K562 (cell line): Measurements from ENCODE around the gene ANKMY1. TPM values are rescaled to one million over a fixed set of nuclear protein-coding genes. Genes with fewer than 3 reads are reported as not detected.

ENCODE experiments used
- ARID3B ChIP-seq: fragments of 250-450 bp; sonication (Bioruptor Pico); IDR thresholded peaks from 2 replicates; pipeline ENCODE4 v1.4.0; 2020; ENCODE audit warnings: borderline replicate concordance
- BRF2 ChIP-seq: IDR thresholded peaks from 3 replicates; pipeline ENCODE4 v1.6.1; 2011; ENCODE audit warnings: borderline replicate concordance, mild to moderate bottlenecking; ENCODE audit not compliant: insufficient read length, insufficient read depth
- CTCF ChIP-seq, 3 experiments: IDR thresholded peaks in 2 of 3; conservative IDR thresholded peaks in 1 of 3; 2 replicates each; pipeline ENCODE4 v1.5.1; 2011 to 2012; ENCODE audit warnings: low read length in 3 of 3, mild to moderate bottlenecking in 3 of 3, control low read depth in 2 of 3, improper control_type of control experiment in 1 of 3, inconsistent platforms in 1 of 3, low read depth in 1 of 3, mixed read lengths in 1 of 3, moderate library complexity in 1 of 3; ENCODE audit not compliant: insufficient read depth in 2 of 3
- ETV1 ChIP-seq: fragments of 450-650 bp; conservative IDR thresholded peaks from 2 replicates; pipeline ENCODE4 v1.6.1; 2016; ENCODE audit warnings: missing genetic modification characterization, control low read depth, low read depth, missing compliant biosample characterization
- ETV6 ChIP-seq, 3 experiments: fragments of 150-350 bp in 1 of 3; sonication (generic) in 1 of 3; formaldehyde crosslinking in 1 of 3; IDR thresholded peaks; 2 replicates each; pipeline versions ENCODE4 v1.6.1 to v1.8.0; 2014 to 2022; ENCODE audit warnings: borderline replicate concordance in 2 of 3, low read depth in 2 of 3, antibody characterized with exemption in 1 of 3, low read length in 1 of 3, mild to moderate bottlenecking in 1 of 3, missing genetic modification reagents in 1 of 3
- KAT8 ChIP-seq: fragments of 450-650 bp; IDR thresholded peaks from 2 replicates; pipeline ENCODE4 v1.6.1; 2016; ENCODE audit warnings: low read depth, mild to moderate bottlenecking
- MTF1 ChIP-seq: fragments of 250-450 bp; sonication (Bioruptor Pico); IDR thresholded peaks from 2 replicates; pipeline ENCODE4 v1.9.0; 2021; ENCODE audit warnings: moderate library complexity, mild to moderate bottlenecking, inconsistent platforms, borderline replicate concordance
- NR0B1 ChIP-seq: fragments of 450-650 bp; IDR thresholded peaks from one replicate; pipeline ENCODE4 v1.6.1; 2018; ENCODE audit warnings: mild to moderate bottlenecking, moderate library complexity; ENCODE audit not compliant: partially characterized antibody
- NR2F6 ChIP-seq: fragments of 450-650 bp; formaldehyde crosslinking; IDR thresholded peaks from 2 replicates; pipeline ENCODE4 v1.4.0; 2020; ENCODE audit warnings: mild to moderate bottlenecking
- SNIP1 ChIP-seq: fragments of 450-650 bp; IDR thresholded peaks from 2 replicates; pipeline ENCODE4 v1.7.1; 2017; ENCODE audit warnings: low read depth, mild to moderate bottlenecking
- SOX6 ChIP-seq: fragments of 450-650 bp; IDR thresholded peaks from 2 replicates; pipeline ENCODE4 v1.6.1; 2014; ENCODE audit warnings: mild to moderate bottlenecking
- STAT6 ChIP-seq: sonication (generic); formaldehyde crosslinking; IDR thresholded peaks from 2 replicates; pipeline ENCODE4 v1.8.1; 2023; ENCODE audit warnings: mild to moderate bottlenecking, missing genetic modification reagents
- THRA ChIP-seq: fragments of 450-650 bp; IDR thresholded peaks from 2 replicates; pipeline ENCODE4 v1.6.1; 2017; ENCODE audit warnings: mild to moderate bottlenecking, moderate library complexity
- ZC3H4 ChIP-seq: sonication (generic); formaldehyde crosslinking; IDR thresholded peaks from 2 replicates; pipeline ENCODE4 v1.9.0; 2021; ENCODE audit warnings: missing genetic modification reagents, borderline replicate concordance
- ZNF175 ChIP-seq: fragments of 200-800 bp; sonication (Bioruptor generic); IDR thresholded peaks from 2 replicates; pipeline ENCODE4 v1.6.1; 2016; ENCODE audit warnings: low read depth, mild to moderate bottlenecking, missing genetic modification characterization, missing compliant biosample characterization
- polyA plus RNA-seq, 8 experiments: library from polyadenylated mRNA; depleted of rRNA in 4 of 8; stranded (reverse) in 5 of 8; unstranded in 3 of 8; fragments of >200 nt; fragmentation: Nextera tagmentation in 2 of 8; fragmentation: Illumina TruSeq in 1 of 8; extraction: Ambion mirVana in 2 of 8; extraction: Trizol in 1 of 8; gene quantifications; 2 replicates each; pipeline versions ENCODE4 v1.2.1 to v1.2.3, GENCODE V29; 2011 to 2014; ENCODE audit warnings: inconsistent platforms in 1 of 8, missing spikeins in 1 of 8
- total RNA-seq, 7 experiments: library from RNA; depleted of rRNA in 6 of 7; stranded (reverse); fragments of >200 nt in 6 of 7; fragmentation: Illumina TruSeq in 2 of 7; extraction: Trizol in 2 of 7; gene quantifications; 2 replicates each; pipeline versions ENCODE4 v1.2.1 to v1.2.3, GENCODE V29; 2011 to 2021; ENCODE audit warnings: low replicate concordance in 1 of 7

ANKMY1 gene
- total and polyA plus RNA-seq, 9 of the 15 experiments (the other 6 are each of a cell fraction or from before 2014, with no cell fraction given), result 0.75 to 15.1 (median 11.7) TPM

GRCh38 chr2:240560480-240561324 is 2.9 kb upstream of the ANKMY1 start (continued):
- TF ChIP-seq ETV6 (IDR thresholded peaks at IDR 0.05; ENCODE audit: borderline replicate concordance in 1 of 2, low read depth in 2 of 2, low read length in 1 of 2) (no peak), ETV6 (CRISPR knock-in tag; IDR thresholded peaks at IDR 0.05; ENCODE audit: borderline replicate concordance) (no peak), CTCF (IDR thresholded peaks at IDR 0.05 in 2 of 3, conservative IDR thresholded peaks at IDR 0.05 in 1 of 3; ENCODE audit: insufficient read depth in 2 of 3, low read depth in 1 of 3, low read length in 3 of 3) (peak in 2 of 3 experiments; percentile 14 to 16; a peak in 3 of 6 replicates), ETV1 (tag) (no peak), ZNF175 (CRISPR knock-in tag) (no peak), ZC3H4 (no peak), MTF1 (CRISPR knock-in tag) (no peak), NR0B1 (no peak), STAT6 (no peak), THRA (no peak), KAT8 (no peak), ARID3B (CRISPR knock-in tag) (no peak), SNIP1 (no peak), SOX6 (no peak), BRF2 (no peak), NR2F6 (CRISPR knock-in tag) (no peak)
